ENCODE results near the gene HK2. TPM values are rescaled to one million over a fixed set of nuclear protein-coding genes. Genes with fewer than 3 reads are reported as not detected.

HK2 gene
- total and polyA plus RNA-seq, 2 donors (not counting 3 experiments of a cell fraction or from before 2014, with no cell fraction given) = 3.4 to 13.0 TPM

DNA sequence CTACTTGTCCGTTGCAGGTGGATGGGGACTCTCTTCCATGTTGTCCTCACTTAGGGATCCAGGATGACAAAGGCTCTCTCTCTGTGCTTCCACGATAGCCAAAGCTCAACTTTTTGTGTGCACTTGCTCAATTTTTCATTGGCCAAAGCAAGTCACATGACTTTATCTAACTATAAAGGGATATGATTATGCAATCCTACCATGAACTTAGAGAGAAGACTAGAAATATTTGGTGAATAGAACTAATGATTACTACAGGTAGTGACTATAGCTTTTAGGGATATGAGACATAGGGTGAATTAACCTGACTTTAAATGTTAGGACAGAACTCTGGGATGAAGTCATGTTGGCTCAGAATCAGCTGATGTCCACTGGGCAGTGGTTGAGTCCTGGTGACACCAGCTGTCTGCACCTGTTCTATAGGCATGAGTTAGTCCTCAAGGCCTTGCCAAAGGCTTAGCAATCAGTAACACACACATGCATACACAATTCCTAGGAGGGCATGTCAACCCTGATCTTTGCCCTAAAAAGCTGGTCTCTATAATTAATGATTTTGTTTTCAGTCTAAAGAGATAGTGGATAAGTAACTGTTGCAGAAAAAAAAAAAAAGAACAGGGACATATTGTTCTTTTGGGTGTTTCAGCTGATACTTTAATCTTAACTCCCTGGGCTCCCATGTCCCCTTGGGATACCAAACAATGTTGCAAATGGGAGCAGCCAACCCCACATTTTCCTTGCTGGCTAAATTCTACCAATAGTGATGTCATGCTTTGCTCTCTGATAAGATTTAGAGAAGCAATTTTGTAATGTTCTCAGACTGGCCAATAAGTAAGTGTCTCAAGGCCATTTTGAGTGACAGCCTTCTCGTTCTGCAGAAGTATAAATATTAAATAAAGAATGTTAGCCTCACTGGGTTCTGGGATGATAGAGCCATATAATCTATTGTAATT lies 12.5 kb upstream of the HK2 start:
- Histone ChIP-seq H3K27me3 (ENCODE audit: control insufficient read depth in 2 of 2, insufficient read depth in 2 of 2, low read length in 2 of 2) (peaks cover 9% of the 10 kb centered on the region in 2 experiments), H3K9me3 (replicated peaks; ENCODE audit: control insufficient read depth, insufficient read depth, low read length) (no peaks in the 10 kb centered on the region), H3K9me1 (replicated peaks; ENCODE audit: control insufficient read depth, extremely low read depth, insufficient read depth, low read length) (no peaks in the 10 kb centered on the region), H3K4me3 (replicated peaks in 1 of 3; ENCODE audit: insufficient read depth in 1 of 3, low read depth in 1 of 3, low read length in 3 of 3) (no peak overlapping the region), H2AFZ (ENCODE audit: low read depth, low read length) (no peak overlapping the region), H3K36me3 (ENCODE audit: control insufficient read depth in 2 of 2, extremely low read depth in 1 of 2, insufficient read depth in 2 of 2, low read length in 2 of 2) (no peaks in the 10 kb centered on the region), H4K20me1 (replicated peaks; ENCODE audit: control insufficient read depth, extremely low read depth, insufficient read depth, low read length) (no peaks in the 10 kb centered on the region), H3K4me1 (ENCODE audit: control insufficient read depth, extremely low read depth, insufficient read depth, low read length) (no peaks in the 10 kb centered on the region), H3K9ac (replicated peaks; ENCODE audit: extremely low read depth, insufficient read depth, low read length) (no peak overlapping the region), H3K27ac (ENCODE audit: insufficient read depth, low read depth, low read length) (no peak overlapping the region), H3K79me2 (ENCODE audit: control insufficient read depth, insufficient read depth, low read length) (no peaks in the 10 kb centered on the region), H3K4me2 (ENCODE audit: insufficient read depth, low read length) (no peak overlapping the region)
- TF ChIP-seq JUN (IDR thresholded peaks at IDR 0.05; ENCODE audit: borderline replicate concordance, insufficient read depth, insufficient read length, low read depth) (no peak), FOS (IDR thresholded peaks at IDR 0.05; ENCODE audit: borderline replicate concordance, insufficient read depth, low read length) (no peak), POLR2A (IDR thresholded peaks at IDR 0.05; ENCODE audit: low read depth, low read length) (no peak), EZH2 (IDR thresholded peaks at IDR 0.05; ENCODE audit: borderline replicate concordance, low read depth, low read length, severe bottlenecking) (no peak), GATA2 (IDR thresholded peaks at IDR 0.05; ENCODE audit: insufficient read depth, insufficient read length, low read depth, low read length) (no peak), MYC (IDR thresholded peaks at IDR 0.05; ENCODE audit: low read depth, low read length) (no peak), POLR2AphosphoS5 (IDR thresholded peaks at IDR 0.05; ENCODE audit: insufficient read depth, low read depth, low read length) (no peak)
- TF ChIP-seq, protein P1, sequence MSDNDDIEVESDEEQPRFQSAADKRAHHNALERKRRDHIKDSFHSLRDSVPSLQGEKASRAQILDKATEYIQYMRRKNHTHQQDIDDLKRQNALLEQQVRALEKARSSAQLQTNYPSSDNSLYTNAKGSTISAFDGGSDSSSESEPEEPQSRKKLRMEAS (IDR thresholded peaks at IDR 0.05; ENCODE audit: insufficient read depth, insufficient read length) = no peak
- TF ChIP-seq, protein P2, sequence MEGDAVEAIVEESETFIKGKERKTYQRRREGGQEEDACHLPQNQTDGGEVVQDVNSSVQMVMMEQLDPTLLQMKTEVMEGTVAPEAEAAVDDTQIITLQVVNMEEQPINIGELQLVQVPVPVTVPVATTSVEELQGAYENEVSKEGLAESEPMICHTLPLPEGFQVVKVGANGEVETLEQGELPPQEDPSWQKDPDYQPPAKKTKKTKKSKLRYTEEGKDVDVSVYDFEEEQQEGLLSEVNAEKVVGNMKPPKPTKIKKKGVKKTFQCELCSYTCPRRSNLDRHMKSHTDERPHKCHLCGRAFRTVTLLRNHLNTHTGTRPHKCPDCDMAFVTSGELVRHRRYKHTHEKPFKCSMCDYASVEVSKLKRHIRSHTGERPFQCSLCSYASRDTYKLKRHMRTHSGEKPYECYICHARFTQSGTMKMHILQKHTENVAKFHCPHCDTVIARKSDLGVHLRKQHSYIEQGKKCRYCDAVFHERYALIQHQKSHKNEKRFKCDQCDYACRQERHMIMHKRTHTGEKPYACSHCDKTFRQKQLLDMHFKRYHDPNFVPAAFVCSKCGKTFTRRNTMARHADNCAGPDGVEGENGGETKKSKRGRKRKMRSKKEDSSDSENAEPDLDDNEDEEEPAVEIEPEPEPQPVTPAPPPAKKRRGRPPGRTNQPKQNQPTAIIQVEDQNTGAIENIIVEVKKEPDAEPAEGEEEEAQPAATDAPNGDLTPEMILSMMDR (IDR thresholded peaks at IDR 0.05; ENCODE audit: extremely low read depth in 1 of 2, insufficient read depth in 1 of 2, low read depth in 1 of 2, low read length in 2 of 2) = no peak
- DNase-seq (ENCODE audit: low read depth, low spot score) = no peak
- no peak for FAIRE-seq
- no TSS peak for BruUV-seq (replicated peaks)
- dilution Hi-C loops (cut with MboI; ENCODE audit: extremely low pct_ligation_motif_present, low sequenced_read_pairs) (no loop called here), intact Hi-C loops (cut with micrococcal nuclease) (no loop called here)
- ChIA-PET POLR2A (no interaction called here), CTCF (interaction anchor here (0.8 kb wide), 1 partner anchor 106 kb away, joined by 3 read pairs; no protein-coding TSS in a partner anchor)
